NCI-H748 treated with DMSO at 0.1 percent for 48 hours (cell line): ENCODE data around the gene SLCO3A1.

Experiments used
- DNase-seq: peaks from one replicate; lab custom pipeline; 2025; lab: John Stamatoyannopoulos, UW

SLCO3A1 gene

GRCh38 chr15:91853511-91853947 lies at the start of gene SLCO3A1:
Gene SLCO3A1 (plus strand): TSS chr15:91853708.
- DNase-seq, result no peak

- DNase-seq, result peak; percentile 88
Observed at GRCh38 chr15:91807122-91807521, 46.4 kb upstream of the SLCO3A1 start.

DNA sequence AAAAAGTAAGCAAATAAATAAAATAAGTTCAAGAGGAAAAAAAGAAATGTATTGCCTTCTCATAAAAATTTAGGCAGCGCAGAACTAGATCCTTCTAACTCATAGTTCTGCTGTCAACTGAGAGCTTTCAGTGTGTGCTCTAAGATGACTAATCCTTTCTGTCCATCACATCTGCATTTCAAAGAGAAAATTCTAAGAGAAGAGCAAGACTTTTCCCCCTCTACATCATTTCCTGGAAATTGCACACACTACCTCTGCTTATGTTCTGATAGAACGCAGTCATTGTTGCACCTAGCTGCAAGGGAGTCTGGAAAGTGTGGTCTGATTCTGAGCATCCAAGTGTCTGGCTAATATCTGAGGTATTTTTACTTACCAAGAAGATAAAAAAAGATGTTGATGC lies 39.6 kb upstream of the SLCO3A1 start:
- DNase-seq, result no peak

- no peak for DNase-seq
Observed at GRCh38 chr15:91816942-91817341, 36.6 kb upstream of the SLCO3A1 start.

DNA sequence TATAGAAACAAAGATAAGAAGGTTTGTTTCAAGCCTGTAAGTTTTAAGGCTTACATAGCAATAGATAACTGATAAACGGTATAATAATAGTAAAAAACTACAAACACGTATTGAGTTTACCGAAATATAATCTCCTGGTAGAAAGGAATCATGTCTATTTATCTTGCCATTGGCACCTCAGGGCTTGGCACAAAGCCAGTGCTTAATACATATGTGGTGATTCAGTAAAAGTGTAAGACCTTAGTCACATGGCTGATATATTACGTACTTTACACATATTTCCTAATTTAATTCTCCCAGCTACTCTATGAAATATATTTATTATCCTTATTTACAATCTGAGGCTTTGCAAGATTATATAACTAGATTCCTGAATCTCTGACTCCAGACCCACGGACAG lies 32.0 kb upstream of the SLCO3A1 start:
- no peak for DNase-seq

DNA sequence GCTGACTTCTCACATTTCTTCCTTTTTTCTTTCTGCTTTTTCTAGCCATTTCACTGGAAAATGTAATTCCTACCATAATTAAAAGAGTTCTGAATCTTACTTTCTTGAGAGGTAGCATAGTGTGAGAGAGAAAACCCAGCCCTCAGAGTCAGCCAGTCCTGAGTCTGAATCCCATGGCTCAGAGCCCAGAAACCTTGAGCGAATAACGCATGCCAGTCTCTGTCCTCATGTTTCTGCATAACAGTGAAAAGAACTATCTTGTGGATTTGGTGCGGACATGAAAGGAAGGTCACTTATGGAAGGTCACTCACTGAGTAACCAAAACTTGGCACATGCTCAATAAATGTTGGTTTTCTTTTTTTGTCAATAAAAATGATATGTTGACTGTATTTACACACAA lies 29.3 kb upstream of the SLCO3A1 start:
- DNase-seq, result no peak

DNA sequence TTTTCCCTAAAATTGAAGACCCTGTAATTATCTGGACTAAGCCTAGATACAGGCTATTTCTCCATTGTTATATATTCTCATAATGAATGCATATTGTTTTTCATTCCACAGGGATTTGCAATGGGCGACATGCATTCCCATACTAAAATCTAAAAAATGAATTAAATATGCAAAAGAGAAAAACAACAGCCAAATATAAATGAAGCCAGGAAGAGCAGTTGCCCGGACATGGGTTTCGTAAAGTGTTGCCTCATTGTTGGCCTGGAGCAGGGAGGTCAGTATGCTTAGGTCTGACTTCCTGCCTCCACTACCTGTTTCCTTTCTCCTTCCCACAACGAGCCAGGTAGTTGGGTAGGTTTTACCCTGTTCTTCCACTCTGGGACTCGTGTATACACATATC lies 27.1 kb upstream of the SLCO3A1 start:
- DNase-seq, result no peak

GRCh38 chr15:91833056-91833455 lies 20.5 kb upstream of the SLCO3A1 start:
- DNase-seq, result no peak

DNA sequence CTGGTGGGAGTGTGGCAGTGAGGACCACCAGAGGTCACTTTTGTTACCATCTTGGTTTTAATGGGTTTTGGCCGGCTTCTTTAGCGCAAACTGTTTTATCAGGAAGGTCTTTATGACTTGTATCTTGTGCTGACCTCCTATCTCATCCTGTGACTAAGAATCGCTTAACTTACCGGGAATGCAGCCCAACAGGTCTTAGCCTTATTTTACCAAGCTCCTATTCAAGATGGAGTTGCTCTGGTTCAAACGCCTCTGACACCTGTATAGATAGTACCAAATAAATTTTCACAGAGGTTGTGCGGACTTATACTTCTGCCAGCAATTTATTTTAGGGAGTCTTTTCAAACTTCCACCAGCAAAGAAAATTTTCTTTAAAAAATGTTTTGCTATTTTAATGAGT lies 13.6 kb upstream of the SLCO3A1 start:
- DNase-seq, result no peak

GRCh38 chr15:91841861-91842260 lies 11.6 kb upstream of the SLCO3A1 start:
- no peak for DNase-seq

- no peak for DNase-seq
Observed at GRCh38 chr15:91844341-91844740, 9.2 kb upstream of the SLCO3A1 start.

- no peak for DNase-seq
Observed at GRCh38 chr15:91844928-91845327, 8.6 kb upstream of the SLCO3A1 start.

GRCh38 chr15:91845720-91846119 lies 7.8 kb upstream of the SLCO3A1 start:
- DNase-seq, result no peak

DNA sequence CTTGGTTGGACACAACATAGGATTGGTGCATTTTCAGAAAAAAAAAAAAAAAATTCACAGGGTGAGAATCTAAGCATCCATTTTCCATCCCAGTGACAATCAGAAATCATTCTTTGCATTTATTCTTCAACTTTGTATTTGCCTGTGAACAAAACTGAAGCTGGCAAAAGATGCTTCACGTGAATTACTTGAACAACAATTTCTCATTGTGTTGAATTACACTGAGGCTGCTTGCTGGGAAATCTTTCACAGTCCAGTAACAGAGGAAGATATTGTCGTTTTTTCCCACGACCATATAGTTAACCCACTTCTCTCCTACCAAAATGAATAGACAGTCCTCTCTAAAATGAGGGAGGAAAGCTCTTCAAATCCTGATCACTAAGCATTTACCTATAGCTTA lies 4.3 kb upstream of the SLCO3A1 start:
- DNase-seq, result no peak

GRCh38 chr15:91849749-91850161 lies 3.8 kb upstream of the SLCO3A1 start:
- DNase-seq, result peak; percentile 4

DNA sequence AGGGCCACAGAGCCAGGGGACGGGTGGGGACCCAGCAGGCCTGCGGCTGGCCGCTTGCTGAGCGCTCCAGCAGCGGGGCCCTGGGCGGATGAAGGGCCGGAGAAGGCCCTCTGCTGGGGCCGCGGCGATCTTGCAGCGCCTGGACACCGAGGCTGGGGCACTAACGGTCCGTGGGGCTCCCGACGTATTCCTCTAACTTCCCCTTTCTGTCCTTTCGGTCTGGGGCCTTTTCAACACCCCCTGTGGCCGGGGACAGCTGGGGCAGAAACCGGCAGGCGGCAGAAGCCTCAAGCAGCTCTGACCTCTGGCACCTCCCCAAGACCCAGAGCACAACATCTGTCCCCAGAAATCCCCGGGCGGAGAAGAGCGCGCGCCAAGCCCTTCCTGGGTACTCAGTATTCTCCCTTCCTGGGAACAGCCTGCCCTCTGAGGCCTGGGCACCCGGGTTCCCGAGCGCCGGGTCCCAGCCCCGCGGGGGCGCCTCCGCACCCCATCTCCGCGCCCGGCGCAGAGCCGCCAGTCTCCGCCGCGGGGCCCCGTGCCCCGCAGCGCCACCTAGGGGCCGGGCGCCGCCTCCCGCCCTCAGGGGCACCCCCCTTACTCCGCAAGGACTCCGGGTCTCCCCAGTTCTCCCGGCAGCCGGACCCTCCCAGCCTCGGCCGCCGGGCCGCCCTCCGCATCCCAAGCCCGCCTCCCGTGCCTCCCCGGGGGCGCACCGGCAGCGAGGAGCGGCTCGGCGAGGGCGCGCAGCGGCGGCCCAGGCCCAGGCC lies 582 bp upstream of the SLCO3A1 start:
- DNase-seq, result peak; percentile 10

DNA sequence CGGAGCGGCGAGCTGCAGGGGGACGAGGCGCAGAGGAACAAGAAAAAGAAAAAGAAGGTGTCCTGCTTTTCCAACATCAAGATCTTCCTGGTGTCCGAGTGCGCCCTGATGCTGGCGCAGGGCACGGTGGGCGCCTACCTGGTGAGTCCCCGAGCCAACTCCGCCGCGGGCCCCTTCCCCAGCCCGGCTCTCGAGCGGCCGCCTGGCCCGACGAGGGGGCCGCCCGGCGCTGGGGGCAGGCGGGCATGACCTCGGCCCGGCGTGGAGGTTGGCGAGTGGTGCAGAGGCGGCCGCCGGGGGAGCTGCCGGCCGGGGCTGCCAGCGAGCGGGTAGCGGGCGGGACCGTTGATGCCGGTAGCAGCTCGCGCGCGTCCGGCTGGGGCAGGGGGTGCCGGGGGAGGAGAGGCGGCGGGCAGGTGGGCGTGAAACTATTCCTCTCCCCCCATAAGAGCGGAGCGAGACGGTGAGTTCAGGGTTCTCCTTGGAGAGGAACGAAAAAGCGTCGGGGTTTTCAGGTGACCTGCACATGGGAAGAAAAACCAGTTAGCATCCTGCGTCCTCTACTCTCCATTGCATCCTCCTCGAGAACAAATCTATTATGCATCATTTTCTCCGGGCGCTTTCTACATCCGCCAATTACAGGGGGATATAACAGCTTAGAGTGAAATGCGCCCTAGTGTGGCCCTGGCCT lies 585 bp downstream of the SLCO3A1 start:
- peak; percentile 39 for DNase-seq

DNA sequence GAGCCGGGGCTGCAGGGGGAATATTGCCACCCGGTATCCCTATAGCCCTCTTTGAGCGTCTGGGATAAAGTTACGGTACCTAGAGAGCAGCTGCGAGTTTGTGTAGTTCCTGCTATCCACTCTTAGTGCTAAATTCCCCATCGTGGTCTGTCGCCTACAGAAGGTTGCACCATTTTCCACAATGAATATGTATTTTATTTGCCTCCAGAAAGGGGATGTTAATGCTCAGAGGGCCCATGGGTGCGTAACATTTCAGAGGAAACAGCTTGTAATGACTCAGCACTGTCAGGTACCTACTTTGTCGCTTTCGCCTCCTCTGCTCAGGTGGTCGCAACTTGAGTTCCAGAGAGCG lies 1.1 kb downstream of the SLCO3A1 start:
- peak; percentile 39 for DNase-seq

DNA sequence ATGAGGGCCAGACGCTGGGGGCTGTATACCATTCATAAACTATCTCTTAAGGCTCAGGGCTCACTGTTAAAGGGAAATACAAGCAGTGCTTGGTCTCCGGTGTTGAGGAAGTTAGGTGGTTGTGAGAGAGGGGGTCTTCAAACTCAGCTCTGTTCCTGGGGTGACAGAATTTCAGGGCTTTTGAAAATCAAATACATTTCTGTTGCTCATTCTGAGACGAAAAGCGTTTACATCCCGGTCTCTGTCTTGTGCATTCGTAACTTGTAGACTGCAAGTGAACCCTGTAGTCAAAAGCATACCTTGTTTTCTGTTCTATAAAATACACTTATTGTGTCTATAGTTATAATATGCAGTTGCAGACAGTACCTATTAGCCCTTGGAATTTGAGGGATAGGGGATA lies 1.7 kb downstream of the SLCO3A1 start:
- no peak for DNase-seq

GRCh38 chr15:91855684-91856489 lies 2.4 kb downstream of the SLCO3A1 start:
- peak; percentile 86 for DNase-seq

DNA sequence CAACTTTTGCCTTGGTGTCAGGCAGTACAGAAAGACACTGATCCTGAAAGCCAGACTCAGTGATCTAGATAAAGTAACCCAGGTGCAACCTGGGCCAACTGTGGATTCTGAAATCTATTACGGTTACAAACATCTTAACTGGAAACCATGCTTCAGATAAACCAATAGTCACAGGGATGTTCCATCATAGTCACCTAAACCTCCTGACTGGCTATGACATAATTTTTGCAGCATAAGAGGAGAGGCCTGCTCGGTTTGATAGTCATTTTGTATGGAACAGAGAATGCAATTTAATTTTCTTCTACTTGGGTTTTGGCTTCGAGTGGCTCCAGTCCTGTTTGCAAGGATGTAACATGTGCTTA lies 3.7 kb downstream of the SLCO3A1 start:
- no peak for DNase-seq

DNA sequence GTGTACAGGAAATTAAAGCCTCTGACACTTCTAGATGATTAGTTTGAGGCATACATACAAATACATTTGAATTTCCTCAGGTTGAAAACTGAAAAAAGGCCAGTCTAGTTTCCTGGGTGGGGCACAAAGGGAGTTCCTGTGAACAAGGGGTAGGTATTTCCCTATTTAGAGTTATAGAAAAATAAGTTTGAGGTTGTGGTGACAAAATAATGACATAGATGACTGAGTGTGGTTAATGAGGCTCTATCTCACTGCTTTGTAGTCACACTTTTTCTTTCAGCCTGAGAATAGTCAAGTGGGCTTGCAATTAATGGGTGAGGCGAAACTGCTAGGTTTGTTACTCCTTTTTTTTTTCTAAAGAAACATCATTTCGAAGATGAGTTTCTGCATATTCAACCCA lies 4.3 kb downstream of the SLCO3A1 start:
- DNase-seq, result peak; percentile 24

DNA sequence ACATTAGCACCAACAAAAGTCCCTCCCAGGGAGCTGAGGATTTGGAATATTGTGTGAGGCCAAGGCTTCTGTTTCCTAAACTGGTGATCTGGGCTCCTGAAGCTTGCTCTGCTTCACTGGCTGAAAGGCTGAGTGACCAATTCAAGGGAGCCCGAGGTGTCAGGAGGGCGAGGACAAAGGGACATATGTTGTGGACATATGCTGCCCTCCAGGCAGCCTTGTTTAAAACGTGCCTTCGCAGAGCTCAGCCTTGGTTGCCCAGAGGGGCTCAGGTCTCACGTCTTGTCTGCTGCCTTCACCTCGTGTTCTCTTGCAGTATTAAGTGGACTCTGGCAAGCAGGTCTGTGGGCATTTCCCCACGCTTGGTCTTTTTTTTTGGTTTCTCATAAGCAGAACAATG lies 7.0 kb downstream of the SLCO3A1 start:
- DNase-seq, result no peak
